PC-9 (cell line): ENCODE data around the gene GPR12. TPM values are rescaled to one million over a fixed set of nuclear protein-coding genes. Genes with fewer than 3 reads are reported as not detected.

ENCODE experiments used
- BruUV-seq: library from RNA; stranded (reverse); fragments of 400-500 nt; replicated peaks from 2 replicates; lab custom pipeline; 2021; lab: Mats Ljungman, UMichigan
- CTCF ChIA-PET: fragments of 300-600 bp; sonication (Branson Sonifier 250); formaldehyde crosslinking; loops from one replicate; lab custom pipeline; 2022; ENCODE audit warnings: antibody characterized with exemption; lab: Charles Lee
- POLR2A ChIA-PET: fragments of 300-600 bp; sonication (Branson Sonifier 250); formaldehyde crosslinking; loops from one replicate; lab custom pipeline; 2022; ENCODE audit warnings: antibody characterized with exemption; ENCODE audit not compliant: unreplicated experiment; lab: Charles Lee
- DNase-seq, 2 experiments: peaks; one replicate each; pipeline versions ENCODE4 v3.0.0 to v3.0.0-alpha.2; 2015 to 2022; ENCODE audit warnings: mixed read lengths in 1 of 2
- H2AFZ ChIP-seq: fragments of 200-600 bp; sonication (generic); 2 replicates; pipeline ENCODE4 v1.8.1; 2017; ENCODE audit warnings: antibody characterized with exemption
- H3F3A ChIP-seq: fragments of 200-600 bp; sonication (generic); 2 replicates; pipeline ENCODE4 v1.8.1; 2017; ENCODE audit warnings: antibody characterized with exemption, mild to moderate bottlenecking, low read depth; ENCODE audit not compliant: insufficient read depth
- H3K27ac ChIP-seq: fragments of 200-600 bp; sonication (generic); 2 replicates; pipeline ENCODE4 v1.6.1; 2016; ENCODE audit warnings: mixed run types
- H3K27me3 ChIP-seq: fragments of 200-600 bp; sonication (generic); 2 replicates; pipeline ENCODE4 v1.6.1; 2016; ENCODE audit warnings: low read depth, mixed run types; ENCODE audit not compliant: insufficient read depth
- H3K36me3 ChIP-seq: fragments of 200-600 bp; sonication (generic); 2 replicates; pipeline ENCODE4 v1.6.1; 2016; ENCODE audit warnings: low read depth, mixed run types
- H3K4me1 ChIP-seq: fragments of 200-600 bp; sonication (generic); replicated peaks from 2 replicates; pipeline ENCODE4 v1.6.1; 2016; ENCODE audit warnings: mixed run types; ENCODE audit not compliant: insufficient read depth
- H3K4me2 ChIP-seq: fragments of 200-600 bp; sonication (generic); 2 replicates; pipeline ENCODE4 v1.6.1; 2017; ENCODE audit warnings: mixed run types
- H3K4me3 ChIP-seq: fragments of 200-600 bp; sonication (generic); 2 replicates; pipeline ENCODE4 v1.6.1; 2016; ENCODE audit warnings: mixed run types
- H3K79me2 ChIP-seq: fragments of 200-600 bp; sonication (generic); 2 replicates; pipeline ENCODE4 v1.6.1; 2017; ENCODE audit warnings: low read depth, mixed run types
- H3K9me2 ChIP-seq: fragments of 200-600 bp; sonication (generic); 2 replicates; pipeline ENCODE4 v1.8.1; 2017; ENCODE audit warnings: mild to moderate bottlenecking; ENCODE audit not compliant: insufficient read depth
- H3K9me3 ChIP-seq: fragments of 200-600 bp; sonication (generic); 2 replicates; pipeline ENCODE4 v1.8.1; 2016; ENCODE audit warnings: low read depth; ENCODE audit not compliant: insufficient read depth
- H4K20me1 ChIP-seq: fragments of 200-600 bp; sonication (generic); 2 replicates; pipeline ENCODE4 v1.8.1; 2017; ENCODE audit not compliant: insufficient read depth
- CTCF ChIP-seq: fragments of 200-600 bp; sonication (generic); conservative IDR thresholded peaks from 2 replicates; pipeline ENCODE4 v1.6.1; 2017; ENCODE audit warnings: mixed run types, antibody characterized with exemption, mild to moderate bottlenecking, moderate library complexity
- EZH2 ChIP-seq: fragments of 200-600 bp; sonication (generic); IDR thresholded peaks from 2 replicates; pipeline ENCODE4 v1.8.0; 2017; ENCODE audit warnings: antibody characterized with exemption, low read depth
- intact Hi-C: fragments of 100-400 bp; cut with micrococcal nuclease; formaldehyde crosslinking; loops from one replicate; pipeline ENCODE4 v1.10.0; 2022; ENCODE audit not compliant: unreplicated experiment
- total RNA-seq: library from RNA; stranded (reverse); gene quantifications from 2 replicates; pipeline ENCODE4 v1.2.3, GENCODE V29; 2021

The GPR12 gene
- total RNA-seq, 1 experiment from 2014 or later: not detected

GRCh38 chr13:26749285-26749684, 11.3 kb downstream of the GPR12 start:
- DNase-seq: no peak
- Histone ChIP-seq H2AFZ (no peak overlapping the region), H3K9me3 (no peaks in the 10 kb centered on the region), H3K27ac (no peak overlapping the region), H3K4me3 (no peak overlapping the region), H3K36me3 (no peaks in the 10 kb centered on the region), H3K4me2 (no peak overlapping the region), H3K79me2 (no peaks in the 10 kb centered on the region), H3K4me1 (no peaks in the 10 kb centered on the region), H4K20me1 (no peaks in the 10 kb centered on the region), H3K9me2 (no peaks in the 10 kb centered on the region), H3F3A (no peaks in the 10 kb centered on the region), H3K27me3 (peaks cover 82% of the 10 kb centered on the region)
- no TSS peak for BruUV-seq
- intact Hi-C loops: no loop called here
- CTCF ChIA-PET: no interaction called here
- POLR2A ChIA-PET: no interaction called here
- no peak for TF ChIP-seq EZH2
- no peak for TF ChIP-seq CTCF

DNA sequence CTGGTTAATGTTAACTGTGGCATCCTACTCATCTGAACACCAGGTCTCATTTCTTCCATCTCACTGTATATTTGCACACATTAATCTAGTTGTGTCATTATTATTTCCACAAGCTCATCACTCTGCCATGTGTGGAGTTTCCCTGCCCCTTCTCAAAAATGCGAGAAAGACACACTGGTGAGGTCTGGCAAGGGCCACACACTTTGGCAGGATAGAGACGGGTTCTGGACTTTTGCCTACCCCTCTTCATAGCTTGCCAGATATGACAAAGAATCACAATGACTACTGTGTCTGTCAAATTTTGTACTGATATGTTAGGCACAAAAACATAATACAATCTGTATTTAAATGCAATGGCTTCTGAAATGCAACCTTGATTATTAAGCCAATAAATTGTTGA, 12.9 kb downstream of the GPR12 start:
- CTCF ChIA-PET: no interaction called here

DNA sequence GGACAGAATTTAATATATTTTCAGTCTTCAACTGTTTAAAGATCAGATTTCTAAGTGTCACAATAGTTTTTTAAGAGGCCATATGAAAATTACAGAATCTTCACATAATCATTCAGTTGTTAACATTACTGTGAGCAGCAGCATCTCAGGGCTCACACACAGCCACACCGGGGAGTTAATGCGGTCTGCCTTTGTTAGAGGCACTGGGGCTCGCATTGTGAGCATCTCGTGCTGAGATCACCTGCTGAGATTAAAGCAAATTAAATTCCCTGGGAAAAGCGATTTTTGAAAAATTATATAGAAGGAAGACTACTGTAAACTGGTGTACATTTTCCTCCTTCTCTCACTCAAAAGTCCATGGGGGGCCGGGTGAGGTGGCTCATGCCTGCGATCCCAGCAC, 16.6 kb downstream of the GPR12 start:
- intact Hi-C loops: no loop called here
- no TSS peak for BruUV-seq
- H3K9me3 ChIP-seq: no peaks in the 10 kb centered on the region
- no peak for TF ChIP-seq CTCF
- no peak for TF ChIP-seq EZH2
- H3K27me3 ChIP-seq: peaks cover 73% of the 10 kb centered on the region
- H3K79me2 ChIP-seq: no peaks in the 10 kb centered on the region
- DNase-seq: no peak
- H3F3A ChIP-seq: no peaks in the 10 kb centered on the region
- no peaks in the 10 kb centered on the region for H3K36me3 ChIP-seq
- CTCF ChIA-PET: no interaction called here
- no peak overlapping the region for H3K4me3 ChIP-seq
- no peaks in the 10 kb centered on the region for H4K20me1 ChIP-seq
- no peak overlapping the region for H2AFZ ChIP-seq
- no peak overlapping the region for H3K27ac ChIP-seq
- H3K9me2 ChIP-seq: no peaks in the 10 kb centered on the region
- no peaks in the 10 kb centered on the region for H3K4me1 ChIP-seq
- POLR2A ChIA-PET: no interaction called here
- H3K4me2 ChIP-seq: no peak overlapping the region

More for the DNA sequence above, 12.9 kb downstream of the GPR12 start:
- no peak overlapping the region for H3K4me2 ChIP-seq
- POLR2A ChIA-PET: no interaction called here
- H3F3A ChIP-seq: no peaks in the 10 kb centered on the region
- no peaks in the 10 kb centered on the region for H3K79me2 ChIP-seq
- no peaks in the 10 kb centered on the region for H3K36me3 ChIP-seq
- DNase-seq: no peak
- no peaks in the 10 kb centered on the region for H3K9me2 ChIP-seq
- no peaks in the 10 kb centered on the region for H3K4me1 ChIP-seq
- intact Hi-C loops: no loop called here
- H3K9me3 ChIP-seq: no peaks in the 10 kb centered on the region
- peaks cover 84% of the 10 kb centered on the region for H3K27me3 ChIP-seq
- BruUV-seq: no TSS peak
- H2AFZ ChIP-seq: no peak overlapping the region
- no peak overlapping the region for H3K27ac ChIP-seq
- no peak overlapping the region for H3K4me3 ChIP-seq
- H4K20me1 ChIP-seq: no peaks in the 10 kb centered on the region
- TF ChIP-seq EZH2 (no peak), CTCF (no peak)
